HL-60 (cell line): ENCODE data around the gene PIWIL1.

Experiments used
- DNase-seq, 2 experiments: peaks; one replicate each; pipeline ENCODE4 v3.0.0-alpha.2; 2010 to 2020; ENCODE audit warnings: low read depth in 1 of 2, low spot score in 1 of 2
- H3K27ac ChIP-seq: fragments of 250-450 bp; sonication (Bioruptor Pico); replicated peaks from 2 replicates; pipeline ENCODE4 v1.5.1; 2020; ENCODE audit warnings: mild to moderate bottlenecking, moderate library complexity
- H3K27me3 ChIP-seq: fragments of 250-450 bp; sonication (Bioruptor Pico); 2 replicates; pipeline ENCODE4 v1.5.1; 2021; ENCODE audit warnings: mild to moderate bottlenecking, moderate library complexity; ENCODE audit not compliant: insufficient read depth, poor library complexity, severe bottlenecking
- H3K4me3 ChIP-seq: replicated peaks from 2 replicates; pipeline ENCODE4 v1.5.1; 2011; ENCODE audit warnings: mild to moderate bottlenecking, control low read depth, low read length; ENCODE audit not compliant: insufficient read depth
- GABPA ChIP-seq: IDR thresholded peaks from 2 replicates; pipeline ENCODE4 v1.6.1; 2012; ENCODE audit warnings: low read depth
- POLR2AphosphoS5 ChIP-seq: IDR thresholded peaks from 2 replicates; pipeline ENCODE4 v1.6.1; 2012; ENCODE audit warnings: low read depth
- SPI1 ChIP-seq: IDR thresholded peaks from 2 replicates; pipeline ENCODE4 v1.6.1; 2012; ENCODE audit warnings: low read depth, mild to moderate bottlenecking, borderline replicate concordance
- TF ChIP-seq, protein P1 (sequence below): IDR thresholded peaks from one replicate; pipeline ENCODE4 v1.5.1; 2011; ENCODE audit warnings: low read length, control low read depth, inconsistent platforms; ENCODE audit not compliant: insufficient read depth
- TF ChIP-seq, protein P2 (sequence below): IDR thresholded peaks from 2 replicates; pipeline ENCODE4 v1.6.1; 2012; ENCODE audit warnings: low read depth; ENCODE audit not compliant: insufficient replicate concordance

Gene PIWIL1

DNA sequence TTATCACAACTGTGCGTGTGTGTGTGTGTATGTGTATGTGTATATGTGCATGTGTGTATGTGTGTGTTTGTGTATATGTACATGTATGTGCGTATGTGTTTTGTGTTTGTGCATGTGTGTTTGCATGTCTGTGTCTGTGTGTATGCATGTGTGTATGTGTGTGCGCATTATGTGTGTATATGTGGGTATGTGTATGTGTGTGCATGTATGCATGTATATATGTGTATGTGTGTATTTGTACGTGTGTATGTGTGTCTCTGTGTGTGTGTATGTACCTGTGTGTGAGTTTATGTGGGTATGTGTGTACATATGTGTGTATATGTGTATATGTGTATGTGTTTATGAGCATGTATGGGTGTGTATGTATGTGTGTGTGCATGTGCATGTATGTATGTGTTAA is 37.6 kb upstream of the PIWIL1 start:
- H3K4me3 ChIP-seq: no peak overlapping the region
- no peaks in the 10 kb centered on the region for H3K27me3 ChIP-seq
- TF ChIP-seq POLR2AphosphoS5: no peak
- TF ChIP-seq, protein P1, sequence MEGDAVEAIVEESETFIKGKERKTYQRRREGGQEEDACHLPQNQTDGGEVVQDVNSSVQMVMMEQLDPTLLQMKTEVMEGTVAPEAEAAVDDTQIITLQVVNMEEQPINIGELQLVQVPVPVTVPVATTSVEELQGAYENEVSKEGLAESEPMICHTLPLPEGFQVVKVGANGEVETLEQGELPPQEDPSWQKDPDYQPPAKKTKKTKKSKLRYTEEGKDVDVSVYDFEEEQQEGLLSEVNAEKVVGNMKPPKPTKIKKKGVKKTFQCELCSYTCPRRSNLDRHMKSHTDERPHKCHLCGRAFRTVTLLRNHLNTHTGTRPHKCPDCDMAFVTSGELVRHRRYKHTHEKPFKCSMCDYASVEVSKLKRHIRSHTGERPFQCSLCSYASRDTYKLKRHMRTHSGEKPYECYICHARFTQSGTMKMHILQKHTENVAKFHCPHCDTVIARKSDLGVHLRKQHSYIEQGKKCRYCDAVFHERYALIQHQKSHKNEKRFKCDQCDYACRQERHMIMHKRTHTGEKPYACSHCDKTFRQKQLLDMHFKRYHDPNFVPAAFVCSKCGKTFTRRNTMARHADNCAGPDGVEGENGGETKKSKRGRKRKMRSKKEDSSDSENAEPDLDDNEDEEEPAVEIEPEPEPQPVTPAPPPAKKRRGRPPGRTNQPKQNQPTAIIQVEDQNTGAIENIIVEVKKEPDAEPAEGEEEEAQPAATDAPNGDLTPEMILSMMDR: no peak
- no peak for TF ChIP-seq SPI1
- TF ChIP-seq, protein P2, sequence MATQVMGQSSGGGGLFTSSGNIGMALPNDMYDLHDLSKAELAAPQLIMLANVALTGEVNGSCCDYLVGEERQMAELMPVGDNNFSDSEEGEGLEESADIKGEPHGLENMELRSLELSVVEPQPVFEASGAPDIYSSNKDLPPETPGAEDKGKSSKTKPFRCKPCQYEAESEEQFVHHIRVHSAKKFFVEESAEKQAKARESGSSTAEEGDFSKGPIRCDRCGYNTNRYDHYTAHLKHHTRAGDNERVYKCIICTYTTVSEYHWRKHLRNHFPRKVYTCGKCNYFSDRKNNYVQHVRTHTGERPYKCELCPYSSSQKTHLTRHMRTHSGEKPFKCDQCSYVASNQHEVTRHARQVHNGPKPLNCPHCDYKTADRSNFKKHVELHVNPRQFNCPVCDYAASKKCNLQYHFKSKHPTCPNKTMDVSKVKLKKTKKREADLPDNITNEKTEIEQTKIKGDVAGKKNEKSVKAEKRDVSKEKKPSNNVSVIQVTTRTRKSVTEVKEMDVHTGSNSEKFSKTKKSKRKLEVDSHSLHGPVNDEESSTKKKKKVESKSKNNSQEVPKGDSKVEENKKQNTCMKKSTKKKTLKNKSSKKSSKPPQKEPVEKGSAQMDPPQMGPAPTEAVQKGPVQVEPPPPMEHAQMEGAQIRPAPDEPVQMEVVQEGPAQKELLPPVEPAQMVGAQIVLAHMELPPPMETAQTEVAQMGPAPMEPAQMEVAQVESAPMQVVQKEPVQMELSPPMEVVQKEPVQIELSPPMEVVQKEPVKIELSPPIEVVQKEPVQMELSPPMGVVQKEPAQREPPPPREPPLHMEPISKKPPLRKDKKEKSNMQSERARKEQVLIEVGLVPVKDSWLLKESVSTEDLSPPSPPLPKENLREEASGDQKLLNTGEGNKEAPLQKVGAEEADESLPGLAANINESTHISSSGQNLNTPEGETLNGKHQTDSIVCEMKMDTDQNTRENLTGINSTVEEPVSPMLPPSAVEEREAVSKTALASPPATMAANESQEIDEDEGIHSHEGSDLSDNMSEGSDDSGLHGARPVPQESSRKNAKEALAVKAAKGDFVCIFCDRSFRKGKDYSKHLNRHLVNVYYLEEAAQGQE: no peak
- TF ChIP-seq GABPA: no peak
- no peak for DNase-seq
- H3K27ac ChIP-seq: no peak overlapping the region

DNA sequence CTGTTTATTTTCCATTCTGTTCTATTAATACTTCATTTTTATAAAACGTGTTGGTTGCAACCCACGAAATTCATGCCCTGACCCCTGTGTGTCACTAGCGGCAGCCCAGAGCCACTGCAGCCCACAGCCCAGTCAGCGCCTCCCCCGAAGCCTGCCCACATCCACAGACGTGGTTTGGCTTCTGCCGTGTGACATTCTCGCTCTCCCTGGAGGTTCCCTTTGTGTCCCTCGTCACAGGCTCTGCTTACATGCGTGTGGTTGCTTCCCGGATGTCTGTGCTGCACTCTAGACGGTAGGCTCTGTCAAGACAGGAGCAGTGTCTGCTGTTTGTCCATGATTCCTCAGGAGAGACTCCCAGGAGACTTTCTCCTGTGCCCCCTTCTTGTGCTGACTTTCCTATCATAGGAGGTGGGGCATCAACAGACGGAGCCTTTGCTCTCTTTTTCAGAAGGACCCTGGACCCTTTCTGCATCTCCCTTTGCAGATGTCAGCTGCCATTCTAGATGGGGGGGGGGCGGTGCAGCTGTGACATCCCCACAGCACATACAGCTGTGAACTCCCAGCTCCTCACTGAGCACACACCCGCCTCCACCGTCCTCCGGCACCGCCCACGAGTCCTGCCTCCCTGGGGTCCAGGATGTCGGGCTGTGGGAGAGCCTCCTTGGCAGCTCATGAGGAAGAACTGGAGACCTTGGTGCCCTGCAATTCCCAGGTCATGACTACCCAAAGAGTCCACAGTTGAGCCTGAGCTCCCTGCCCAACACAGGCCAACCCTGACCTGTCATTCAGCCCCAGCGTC is 36.8 kb upstream of the PIWIL1 start:
- H3K27ac ChIP-seq: no peak overlapping the region
- TF ChIP-seq GABPA (no peak), POLR2AphosphoS5 (no peak), SPI1 (no peak)
- TF ChIP-seq, protein P1: no peak
- TF ChIP-seq, protein P2: no peak
- H3K4me3 ChIP-seq: no peak overlapping the region
- H3K27me3 ChIP-seq: no peaks in the 10 kb centered on the region
- no peak for DNase-seq

DNA sequence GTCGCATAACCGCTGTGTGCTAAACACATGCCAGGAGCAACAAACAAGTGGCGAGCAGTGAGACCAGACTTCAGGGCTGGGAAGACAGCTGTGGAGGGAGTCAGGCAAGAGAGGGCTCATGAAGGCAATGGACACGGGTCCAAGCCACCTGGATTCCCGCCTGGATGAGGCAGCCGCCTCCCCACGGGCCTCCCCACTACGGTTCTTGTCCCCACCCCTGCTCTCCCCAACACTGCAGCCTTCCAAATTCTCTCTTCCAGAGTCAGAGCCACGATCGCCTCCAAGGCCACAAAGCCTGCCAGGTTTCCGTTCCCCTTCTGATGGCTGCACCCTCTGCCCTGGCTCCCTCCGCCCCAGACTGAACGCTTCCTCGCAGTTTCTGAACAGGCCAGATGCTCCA is 36.1 kb upstream of the PIWIL1 start:
- no peak overlapping the region for H3K27ac ChIP-seq
- TF ChIP-seq SPI1 (no peak), POLR2AphosphoS5 (no peak), GABPA (no peak)
- TF ChIP-seq, protein P2: no peak
- TF ChIP-seq, protein P1: no peak
- no peaks in the 10 kb centered on the region for H3K27me3 ChIP-seq
- DNase-seq: no peak
- H3K4me3 ChIP-seq: no peak overlapping the region
